Activated gamma-delta T cell treated with Interleukin-2 at 50 U/mL for 16 hours (primary cell): ENCODE results near the gene TMA7B.

ENCODE experiments used
- DNase-seq: peaks from one replicate; pipeline ENCODE4 v3.0.0-alpha.2; 2020

TMA7B gene

DNA sequence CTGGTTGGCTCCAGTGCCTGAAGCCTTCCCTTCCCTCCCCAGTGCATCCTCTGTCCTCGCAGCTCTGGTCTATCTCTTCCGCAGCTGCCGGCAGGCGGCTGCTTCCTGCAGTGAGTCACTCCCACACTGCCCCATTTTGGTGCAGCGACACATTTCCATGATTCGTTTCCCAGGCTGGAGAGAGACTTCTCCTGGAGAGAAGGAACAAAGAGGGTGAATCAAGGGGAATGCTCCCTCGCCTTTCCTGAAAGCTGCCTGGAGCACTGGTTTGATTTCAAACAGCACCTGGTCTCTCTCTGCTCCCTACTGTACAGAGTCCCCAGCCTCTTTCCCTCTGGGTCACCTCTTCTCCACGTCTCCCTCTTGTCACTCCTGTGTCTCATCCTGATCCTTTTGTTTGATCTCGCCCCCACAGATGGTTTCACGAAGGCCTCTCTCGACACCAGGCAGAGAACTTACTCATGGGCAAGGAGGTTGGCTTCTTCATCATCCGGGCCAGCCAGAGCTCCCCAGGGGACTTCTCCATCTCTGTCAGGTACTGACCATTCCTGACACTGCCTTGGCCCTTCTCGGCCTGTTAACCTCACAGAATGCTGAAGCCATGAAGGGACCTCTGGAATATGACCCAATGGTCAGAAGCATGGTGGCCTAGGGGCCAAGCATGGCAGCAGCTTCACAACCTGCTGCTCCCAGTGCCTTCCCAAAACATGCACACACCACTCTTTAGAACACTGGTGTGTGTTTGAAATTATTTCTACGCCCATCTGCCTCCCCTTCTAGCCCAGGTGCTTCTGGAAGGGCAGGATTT lies at the start of gene TMA7B:
TMA7B (plus strand) TSS at position 758 of the 808 bp plus-strand sequence. CDS start 3,978 bp downstream, outside the sequence.
- peak; percentile 41 for DNase-seq

DNA sequence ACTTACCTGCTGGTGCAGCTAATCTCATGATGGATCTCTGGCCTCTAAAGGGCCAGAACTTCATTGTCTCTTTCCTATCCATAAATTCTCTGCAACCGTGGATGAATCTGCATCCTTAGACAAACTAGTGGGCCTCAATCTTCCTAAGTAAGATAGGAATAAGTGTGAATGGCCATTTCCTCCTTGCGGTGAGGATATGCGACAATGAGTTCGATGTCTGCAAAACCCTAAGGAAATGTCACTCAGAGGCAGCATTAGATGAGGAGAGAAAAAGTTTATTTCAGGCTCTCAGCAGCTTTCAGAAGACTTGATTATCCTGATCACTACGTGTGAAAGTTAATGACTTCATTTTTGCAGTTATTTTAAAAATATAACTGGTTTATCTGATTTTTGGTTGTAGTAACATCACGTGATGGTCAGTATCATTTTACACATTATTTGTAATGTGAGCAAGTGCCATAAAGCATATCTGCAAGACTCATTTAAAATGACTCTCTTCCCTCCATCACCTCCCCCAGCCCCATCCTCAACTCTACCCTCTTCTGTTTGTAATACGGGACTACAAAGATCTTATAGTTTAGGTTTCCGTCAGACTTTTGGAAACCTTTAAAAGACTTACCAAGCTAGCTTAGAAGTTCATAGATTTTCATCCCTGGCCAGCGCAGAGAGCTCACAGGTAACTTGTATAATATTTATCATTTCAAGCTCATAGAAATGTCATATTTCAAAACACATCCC lies 49.2 kb upstream of the TMA7B start:
- DNase-seq = no peak

DNA sequence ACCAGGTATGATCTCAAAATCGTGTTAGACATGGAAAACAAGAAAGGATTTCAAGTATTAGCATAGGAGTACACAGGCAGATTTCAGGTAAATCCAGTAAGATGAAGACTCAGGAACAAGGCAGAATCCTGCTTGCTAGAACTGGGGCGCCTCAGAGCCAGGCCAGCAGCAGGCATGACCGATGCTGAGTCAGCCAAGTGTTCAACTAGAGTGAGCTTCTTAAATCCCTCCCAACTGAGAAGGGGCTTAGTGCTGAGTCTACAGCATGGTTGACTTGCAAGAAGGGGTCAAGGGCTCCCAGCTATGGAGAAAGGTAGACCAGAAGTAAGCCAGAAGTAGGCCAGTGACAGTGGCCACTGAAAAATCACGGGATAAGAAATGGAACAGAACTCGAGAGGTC lies 46.9 kb upstream of the TMA7B start:
- no peak for DNase-seq

DNA sequence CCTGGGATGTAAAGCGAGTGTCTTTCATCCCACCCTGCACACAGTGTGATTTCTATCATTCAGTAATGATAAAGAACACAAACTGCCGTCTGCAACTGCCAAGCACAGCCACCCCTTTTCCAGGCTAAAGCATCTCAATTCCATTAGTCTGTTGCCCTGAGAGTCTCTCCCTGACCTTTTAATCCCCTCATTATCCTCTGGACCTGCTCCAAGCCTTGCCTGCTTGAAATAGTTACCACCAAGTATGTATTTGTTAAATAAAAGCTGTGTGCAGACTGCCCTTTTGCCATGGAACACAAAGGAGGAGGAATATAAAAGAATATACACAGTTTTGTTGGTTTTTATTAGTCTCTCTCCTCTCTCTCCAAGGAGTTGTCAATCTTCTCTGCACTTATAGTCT lies 46.3 kb upstream of the TMA7B start:
- DNase-seq = no peak

DNA sequence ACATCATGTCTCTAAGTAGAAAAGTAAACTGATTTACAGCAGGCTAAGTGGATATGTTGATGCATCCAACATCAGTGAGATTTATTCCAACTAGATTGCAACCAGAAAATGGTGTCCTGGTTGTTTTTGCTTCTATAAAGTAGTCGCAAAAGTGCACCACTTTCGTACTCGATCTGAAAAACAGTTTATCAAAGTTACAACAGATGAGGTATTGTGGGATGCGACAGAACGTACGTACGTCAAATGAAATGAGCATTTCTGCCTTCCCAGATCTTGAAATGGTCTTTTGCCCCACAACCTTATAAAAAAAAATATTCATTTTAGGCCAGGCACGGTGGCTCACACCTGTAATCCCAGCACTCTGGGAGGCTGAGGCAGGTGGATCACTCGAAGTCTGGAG lies 45.6 kb upstream of the TMA7B start:
- no peak for DNase-seq

DNA sequence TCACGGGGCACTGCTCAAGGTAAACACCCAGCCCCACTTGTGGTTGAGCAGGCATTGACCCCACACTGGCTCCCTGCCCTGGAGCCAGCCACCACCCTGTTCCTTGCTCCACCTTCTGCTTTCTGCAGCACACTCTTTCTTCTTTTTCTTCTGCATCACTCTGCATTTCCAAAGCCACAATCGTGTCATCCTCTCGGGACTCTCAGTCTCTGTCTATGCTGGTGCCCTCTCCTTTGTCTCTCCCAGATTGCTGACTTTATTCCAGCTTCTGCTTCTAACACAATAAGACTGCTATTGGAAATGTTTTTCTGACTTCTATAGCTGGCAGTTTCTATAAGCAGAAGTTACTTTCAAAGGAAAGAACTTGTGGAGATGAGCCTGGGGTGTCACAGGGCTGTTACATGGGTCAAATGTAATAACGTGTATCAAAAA lies 44.9 kb upstream of the TMA7B start:
- no peak for DNase-seq

DNA sequence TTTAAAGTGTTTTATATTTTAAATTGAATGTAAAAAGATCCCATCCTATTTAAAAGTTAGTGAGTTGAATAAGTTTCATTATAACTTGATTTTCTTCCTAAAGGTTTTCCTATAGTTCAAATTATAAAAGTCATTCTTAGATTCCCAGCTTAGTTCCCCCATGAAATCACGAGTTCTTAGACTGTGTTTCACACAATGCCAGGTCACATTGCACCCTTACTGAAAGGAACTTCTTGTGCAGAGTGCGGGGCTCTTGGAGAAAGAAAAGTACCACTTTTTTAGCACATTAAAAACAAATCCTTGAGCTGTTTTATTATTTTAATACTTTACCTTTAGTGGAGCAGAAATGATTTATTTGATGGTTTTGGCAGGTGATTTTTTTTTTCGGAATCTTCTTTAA lies 43.7 kb upstream of the TMA7B start:
- DNase-seq = no peak

DNA sequence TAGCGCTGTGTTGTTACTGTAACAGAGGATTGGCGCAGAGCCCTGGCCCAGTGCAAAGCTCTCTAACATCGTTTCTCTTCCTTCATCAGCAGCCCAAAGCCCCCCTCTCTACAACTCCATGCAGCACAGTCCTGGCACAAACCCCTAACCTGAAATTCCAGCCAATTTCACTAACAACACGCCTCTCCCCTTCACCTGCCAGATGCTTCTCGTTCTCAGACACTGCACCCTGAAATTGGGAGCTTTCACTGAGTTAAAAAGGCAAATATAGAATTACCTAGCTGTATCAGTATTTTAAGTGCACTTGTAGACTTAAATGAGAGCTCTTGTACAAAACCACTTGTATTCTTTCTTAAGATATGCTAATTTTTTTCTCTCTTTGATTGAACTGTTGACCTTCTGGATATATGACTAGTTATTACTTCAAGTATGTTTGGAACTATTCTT lies 43.0 kb upstream of the TMA7B start:
- DNase-seq = no peak

DNA sequence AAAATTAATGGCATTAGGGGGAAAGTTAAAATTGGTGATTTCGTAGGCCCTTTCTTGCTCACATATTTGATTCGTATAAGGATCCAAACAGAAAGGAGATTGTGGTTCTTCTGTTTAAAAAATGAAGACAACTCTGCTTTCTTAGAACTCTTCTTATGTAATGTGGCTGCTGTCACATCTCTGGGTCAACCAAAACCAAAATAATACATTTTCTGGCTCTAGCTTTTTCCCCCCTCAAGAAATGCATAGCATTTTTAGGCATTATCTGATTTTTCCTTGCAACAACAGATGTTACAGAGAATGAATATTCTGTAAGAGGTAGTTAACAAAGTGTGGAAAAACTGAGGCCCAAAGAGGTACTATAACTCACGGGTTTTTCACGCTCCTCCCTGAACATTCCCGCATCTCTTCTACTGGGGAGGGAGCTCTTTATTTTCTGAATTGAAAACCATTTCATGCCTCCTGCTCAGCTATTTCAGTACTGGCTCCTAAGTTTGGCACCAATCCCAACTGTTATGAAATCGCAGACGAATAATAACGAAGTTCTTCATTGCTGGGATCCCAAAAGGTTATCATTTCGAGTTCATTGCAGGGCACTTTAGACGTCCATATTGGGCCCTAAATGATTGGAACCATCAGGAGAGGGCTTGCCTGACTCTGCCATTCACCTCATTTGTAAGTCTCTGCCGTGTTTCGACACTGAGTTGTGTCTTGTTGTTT lies 42.3 kb upstream of the TMA7B start:
- no peak for DNase-seq

DNA sequence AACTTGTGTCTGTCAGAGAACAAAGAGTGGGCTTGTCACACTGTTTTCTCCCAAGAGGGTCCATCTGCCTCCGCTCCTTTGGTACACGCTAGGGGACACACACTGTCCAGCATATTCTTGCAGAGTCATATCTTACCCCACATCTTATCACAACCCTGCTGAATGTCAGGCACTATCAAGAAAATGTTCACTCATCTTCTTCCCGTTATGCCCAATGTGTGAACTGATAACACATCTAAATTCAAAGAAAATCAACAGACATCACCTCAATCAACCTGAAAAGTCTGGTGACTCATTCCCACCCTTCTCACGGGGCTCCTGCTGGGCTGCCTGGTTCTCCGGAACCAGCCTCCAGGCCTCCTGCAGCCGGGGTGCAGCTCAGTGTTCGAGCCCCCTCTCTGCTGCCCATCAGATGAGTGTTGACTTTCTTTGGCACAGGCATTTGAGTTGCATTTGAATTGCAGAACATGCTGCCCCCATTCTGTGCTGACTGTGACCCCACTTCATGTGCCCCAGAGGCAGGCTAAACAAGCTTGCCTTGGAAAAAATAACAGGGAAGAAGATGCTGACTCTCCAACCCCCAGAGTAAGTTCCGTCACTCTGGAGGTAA lies 40.0 kb upstream of the TMA7B start:
- peak; percentile 58 for DNase-seq

DNA sequence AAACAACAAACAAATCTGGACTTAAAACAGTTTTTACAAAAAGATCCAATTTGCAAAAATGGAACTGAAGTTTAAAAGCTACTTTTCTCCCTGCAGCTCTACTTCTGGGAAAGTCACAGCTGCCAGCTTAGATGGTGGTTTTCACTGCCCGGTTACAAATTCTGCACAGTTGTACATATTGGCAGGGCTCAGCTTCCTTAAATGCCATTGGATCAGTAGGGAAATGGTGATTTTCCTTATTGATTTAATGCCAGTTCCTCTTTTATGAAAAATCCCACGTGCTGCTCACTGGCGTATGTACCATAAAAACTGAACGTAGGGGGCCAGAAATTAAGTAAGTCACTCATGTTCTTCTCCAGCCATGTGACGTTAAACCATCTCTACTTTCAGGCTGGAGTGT lies 36.5 kb upstream of the TMA7B start:
- no peak for DNase-seq

DNA sequence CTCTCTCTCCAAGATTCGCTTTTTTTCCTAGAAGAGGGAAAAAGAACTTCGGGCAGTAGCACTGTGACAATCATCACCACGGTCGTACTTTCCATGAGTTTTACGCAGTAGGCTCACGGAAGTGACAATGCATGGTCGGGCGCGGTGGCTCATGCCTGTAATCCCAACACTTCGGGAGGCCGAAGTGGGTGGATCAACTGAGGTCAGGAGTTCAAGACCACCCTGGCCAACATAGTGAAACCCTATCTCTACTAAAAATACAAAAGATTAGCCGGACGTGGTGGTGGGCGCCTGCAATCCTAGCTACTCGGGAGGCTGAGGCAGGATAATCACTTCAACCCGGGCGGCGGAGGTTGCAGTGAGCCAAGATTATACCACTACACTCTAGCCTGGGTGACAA lies 35.9 kb upstream of the TMA7B start:
- DNase-seq = no peak

DNA sequence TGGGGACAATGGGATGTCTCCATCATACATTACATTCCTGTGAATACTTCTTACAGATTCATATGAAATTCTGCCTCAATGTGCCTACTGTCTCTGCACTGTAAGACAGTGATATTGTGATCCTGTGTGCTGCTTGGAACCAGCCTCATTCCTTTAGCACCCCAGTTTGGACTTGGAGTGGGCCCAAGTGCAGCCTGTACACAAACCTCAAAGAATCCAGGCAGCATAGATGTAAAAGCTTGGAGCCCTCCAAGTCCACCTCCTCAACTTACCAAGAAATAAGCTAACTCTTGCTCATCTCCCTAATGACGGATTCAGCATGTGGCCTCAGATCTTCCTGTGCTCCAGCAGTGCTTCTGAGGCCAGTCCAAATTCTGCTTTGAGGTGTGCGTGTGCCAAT lies 34.9 kb upstream of the TMA7B start:
- DNase-seq = no peak

DNA sequence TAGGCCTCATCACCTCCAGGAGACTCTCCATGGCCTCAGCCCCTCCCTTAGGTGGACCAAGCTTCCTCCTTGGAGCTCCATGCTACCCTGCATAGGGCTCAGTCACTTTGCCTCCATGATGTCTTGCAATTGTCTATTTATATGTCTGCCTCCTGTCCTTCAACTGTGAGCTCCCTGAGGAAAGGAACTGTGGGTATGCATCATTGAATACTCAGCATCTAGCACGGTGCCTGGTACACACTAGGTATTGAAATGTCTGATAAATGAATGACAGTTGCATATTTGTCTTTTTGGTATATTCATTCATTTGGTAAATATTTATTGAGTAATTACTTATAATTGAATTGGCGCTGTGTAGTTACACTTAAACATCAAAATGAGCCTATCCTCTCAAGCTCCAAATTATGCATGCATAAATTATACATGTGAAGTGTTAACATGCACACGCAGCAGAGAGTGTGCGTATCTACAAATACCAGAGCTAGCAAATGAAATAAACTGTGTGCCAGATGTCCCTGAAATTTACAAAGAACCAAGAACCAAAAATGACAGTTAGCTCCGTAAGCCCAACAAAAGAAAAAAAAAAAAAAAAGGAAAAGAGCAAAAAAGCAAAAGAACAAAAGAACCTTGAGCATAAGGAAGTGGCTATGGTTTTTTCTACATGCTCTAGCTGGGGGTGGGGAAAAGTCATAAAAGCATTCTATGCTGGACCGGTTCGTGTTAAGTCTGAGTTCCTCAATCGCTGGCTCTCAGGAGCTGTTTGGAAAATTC lies 34.1 kb upstream of the TMA7B start:
- no peak for DNase-seq

DNA sequence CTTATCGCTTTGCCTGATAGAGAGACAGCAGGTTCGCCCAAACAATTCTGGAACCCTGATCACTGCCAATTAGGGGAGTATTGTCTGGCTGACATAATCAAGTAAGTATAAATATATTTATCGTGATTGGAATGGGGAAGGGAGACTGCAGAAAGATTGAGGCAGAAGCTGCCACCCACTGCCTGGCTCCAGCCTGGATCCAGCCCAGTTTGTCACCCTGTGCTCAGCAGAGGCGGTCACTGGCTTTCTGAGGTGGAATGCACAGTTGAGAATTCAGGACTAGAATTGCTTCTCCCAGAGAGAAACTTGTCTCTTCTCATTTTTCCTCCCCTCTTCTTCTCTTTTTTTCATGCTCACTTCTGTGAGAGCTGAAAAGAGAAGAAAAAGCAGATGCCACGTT lies 33.4 kb upstream of the TMA7B start:
- no peak for DNase-seq

DNA sequence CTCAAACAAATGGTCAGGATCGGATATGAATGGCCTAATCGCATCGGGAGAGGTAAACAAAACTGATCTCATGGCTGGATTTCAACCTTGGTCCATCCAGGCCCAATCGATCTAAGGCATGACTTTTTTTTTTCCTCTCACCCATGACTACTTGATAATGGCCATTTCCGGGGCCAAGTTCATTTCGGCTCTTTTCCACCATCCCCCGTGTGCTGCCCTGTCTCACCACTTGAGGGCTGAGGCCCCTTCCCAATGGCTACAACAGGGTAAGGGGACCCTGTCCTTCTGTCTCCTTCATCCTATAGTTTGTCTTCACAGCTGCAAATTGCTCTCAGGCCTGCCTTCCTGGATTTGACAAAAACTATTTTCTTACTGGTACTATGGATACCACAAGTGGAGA lies 32.7 kb upstream of the TMA7B start:
- no peak for DNase-seq

DNA sequence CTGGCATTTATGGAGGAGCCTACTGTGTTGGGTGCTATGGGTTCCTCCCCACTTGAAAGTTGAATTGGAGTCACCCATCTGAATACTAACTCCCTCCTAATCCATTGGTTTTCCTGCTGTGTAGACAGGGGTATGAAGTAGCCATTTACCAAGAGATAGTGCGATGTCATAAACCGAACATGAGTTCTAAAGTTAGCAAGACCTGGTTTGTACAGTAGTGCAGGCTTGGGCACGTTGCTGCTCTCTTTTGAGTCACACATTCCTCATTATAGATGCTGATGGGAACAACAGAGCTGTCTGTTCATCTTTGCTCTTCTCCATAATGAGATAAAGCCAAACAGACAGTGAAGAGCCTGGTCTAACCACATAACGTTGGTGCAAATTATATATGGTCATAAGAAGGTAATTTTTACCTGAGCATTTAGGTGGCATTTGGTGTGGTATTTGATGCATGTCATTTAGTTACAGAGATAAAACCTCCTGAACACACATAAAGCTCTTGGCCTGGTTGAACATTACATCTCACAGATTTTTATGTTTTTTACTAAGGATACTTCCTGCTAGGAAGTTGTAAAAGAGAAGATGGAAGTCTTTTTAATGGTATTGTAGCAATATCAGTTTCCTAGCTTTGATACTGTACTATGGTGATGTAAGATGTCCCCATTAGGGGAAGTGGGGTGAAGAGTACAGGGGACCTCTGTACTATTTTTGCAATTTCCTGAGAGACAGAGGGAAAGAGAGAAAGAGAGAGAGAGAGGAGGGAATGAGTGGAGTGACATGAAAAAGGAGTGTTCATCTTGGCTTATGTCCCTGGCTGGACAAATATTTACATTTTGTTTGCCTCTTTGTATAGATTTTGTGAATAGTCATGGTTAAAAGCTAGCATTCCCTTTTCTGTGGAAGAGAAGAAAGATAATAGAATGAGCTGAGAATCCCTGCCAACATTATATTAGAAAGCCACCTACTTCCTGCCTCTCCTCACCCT lies 31.4 kb upstream of the TMA7B start:
- no peak for DNase-seq

DNA sequence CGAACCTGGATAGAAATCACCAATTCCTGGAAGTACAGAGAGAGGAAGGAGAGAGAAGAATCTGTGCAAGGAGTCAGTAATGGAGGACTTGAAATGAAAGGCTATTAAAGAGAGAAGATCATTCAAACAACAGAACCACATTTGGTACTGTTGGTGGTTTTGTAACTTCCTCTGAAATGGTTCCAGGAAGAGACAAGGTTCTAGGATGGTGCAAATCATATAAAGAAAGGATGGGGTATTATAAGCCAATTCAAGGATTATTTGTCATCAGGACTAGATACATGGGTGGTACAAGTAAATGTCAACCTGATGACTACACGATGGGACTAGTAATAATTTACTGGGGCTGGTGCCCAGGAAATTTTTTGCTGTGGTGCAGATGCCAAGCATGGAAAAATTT lies 28.9 kb upstream of the TMA7B start:
- no peak for DNase-seq

DNA sequence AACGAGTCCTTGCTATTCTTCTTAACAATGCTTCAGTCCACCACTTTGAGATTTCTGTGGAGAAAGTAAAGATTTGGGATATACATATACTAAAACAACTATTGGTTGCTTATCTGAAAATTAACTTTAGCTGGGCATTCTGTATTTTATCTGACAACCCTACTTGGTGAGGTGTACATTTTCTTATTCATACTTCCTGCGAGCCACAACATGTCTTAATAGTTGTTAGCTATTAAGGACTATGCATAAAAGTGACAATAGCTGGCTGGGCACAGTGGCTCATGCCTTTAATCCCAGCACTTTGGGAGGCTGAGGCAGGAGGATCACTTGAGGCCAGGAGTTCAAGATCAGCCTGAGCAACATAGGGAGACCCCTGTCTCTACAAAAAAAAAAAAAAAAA lies 28.0 kb upstream of the TMA7B start:
- no peak for DNase-seq

DNA sequence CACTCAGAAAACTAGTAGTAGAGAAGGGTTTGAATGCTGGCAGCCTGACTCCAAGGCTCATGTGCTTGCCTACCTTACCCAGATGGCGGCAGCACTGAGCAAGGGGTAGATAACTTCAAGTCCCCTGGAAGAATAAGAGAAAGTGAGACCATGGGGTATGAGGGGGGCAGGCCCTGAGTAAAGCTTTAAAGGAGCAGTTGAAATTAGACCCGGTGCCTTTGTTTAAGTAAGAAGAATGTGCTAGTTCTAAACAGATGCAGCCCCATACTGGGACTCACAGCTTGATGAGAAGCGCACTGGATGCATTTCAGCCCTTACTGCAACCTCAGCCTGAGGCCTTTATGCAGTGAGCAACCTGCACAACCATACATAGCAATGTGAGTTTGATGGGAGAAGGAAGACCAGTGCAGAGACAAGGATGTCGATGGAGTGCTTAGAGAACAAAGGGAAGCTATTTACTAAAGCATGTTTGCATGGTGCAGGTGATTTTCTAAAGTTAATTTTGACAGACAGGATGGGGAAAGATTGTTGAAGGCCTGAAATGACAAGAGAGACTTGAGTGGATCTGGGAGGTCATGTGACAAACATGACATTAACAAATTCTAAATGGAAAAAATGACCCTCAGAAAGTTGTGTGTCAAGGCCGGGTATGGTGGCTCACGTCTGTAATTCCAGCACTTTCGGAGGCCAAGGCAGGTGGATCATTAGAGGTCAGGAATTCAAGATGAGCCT lies 27.1 kb upstream of the TMA7B start:
- DNase-seq = peak; percentile 37
